Hepatocyte (in vitro differentiated cells): Measurements from ENCODE around the gene CHST8. TPM values are rescaled to one million over a fixed set of nuclear protein-coding genes. Genes with fewer than 3 reads are reported as not detected.

ENCODE experiments used
- DNase-seq: peaks from one replicate; pipeline ENCODE4 v3.0.0-alpha.2; 2016; ENCODE audit warnings: low spot score
- H2AFZ ChIP-seq: fragments of 200-600 bp; sonication (generic); 2 replicates; pipeline ENCODE4 v1.6.0; 2016; ENCODE audit warnings: antibody characterized with exemption, mild to moderate bottlenecking
- H3K27ac ChIP-seq: fragments of 200-600 bp; sonication (generic); 2 replicates; pipeline ENCODE4 v1.5.1; 2016; ENCODE audit warnings: mild to moderate bottlenecking
- H3K27me3 ChIP-seq: fragments of 200-600 bp; sonication (generic); 2 replicates; pipeline ENCODE4 v1.6.1; 2016
- H3K36me3 ChIP-seq: fragments of 200-600 bp; sonication (generic); replicated peaks from 2 replicates; pipeline ENCODE4 v1.5.1; 2016; ENCODE audit warnings: low read depth; ENCODE audit not compliant: insufficient read depth
- H3K4me1 ChIP-seq: fragments of 200-600 bp; sonication (generic); 2 replicates; pipeline ENCODE4 v1.5.1; 2016; ENCODE audit warnings: mild to moderate bottlenecking, moderate library complexity; ENCODE audit not compliant: insufficient read depth
- H3K4me2 ChIP-seq: fragments of 200-600 bp; sonication (generic); 2 replicates; pipeline ENCODE4 v1.6.0; 2016
- H3K4me3 ChIP-seq: fragments of 200-600 bp; sonication (generic); 2 replicates; pipeline ENCODE4 v1.5.1; 2016; ENCODE audit warnings: mild to moderate bottlenecking
- H3K79me2 ChIP-seq: fragments of 200-600 bp; sonication (generic); 2 replicates; pipeline ENCODE4 v1.6.0; 2017; ENCODE audit warnings: mild to moderate bottlenecking
- H3K9me2 ChIP-seq: fragments of 200-600 bp; sonication (generic); replicated peaks from 2 replicates; pipeline ENCODE4 v1.6.0; 2017; ENCODE audit warnings: mild to moderate bottlenecking; ENCODE audit not compliant: insufficient read depth
- H3K9me3 ChIP-seq: fragments of 200-600 bp; sonication (generic); 2 replicates; pipeline ENCODE4 v1.5.1; 2016; ENCODE audit warnings: low read depth, mild to moderate bottlenecking
- H4K20me1 ChIP-seq: fragments of 200-600 bp; sonication (generic); 2 replicates; pipeline ENCODE4 v1.6.0; 2016; ENCODE audit warnings: mild to moderate bottlenecking; ENCODE audit not compliant: insufficient read depth, poor library complexity, severe bottlenecking
- CTCF ChIP-seq: fragments of 200-600 bp; sonication (generic); IDR thresholded peaks from 2 replicates; pipeline ENCODE4 v1.5.1; 2016; ENCODE audit warnings: antibody characterized with exemption, mild to moderate bottlenecking; ENCODE audit not compliant: poor library complexity
- EZH2 ChIP-seq: fragments of 200-600 bp; sonication (generic); IDR thresholded peaks from 2 replicates; pipeline ENCODE4 v1.6.1; 2016; ENCODE audit warnings: antibody characterized with exemption, mild to moderate bottlenecking, borderline replicate concordance
- EZH2phosphoT487 ChIP-seq: fragments of 200-600 bp; sonication (generic); IDR thresholded peaks from one replicate; pipeline ENCODE4 v1.6.1; 2018; ENCODE audit warnings: antibody characterized with exemption, mild to moderate bottlenecking, low read depth, moderate library complexity; ENCODE audit not compliant: unreplicated experiment, severe bottlenecking
- WGBS: methylation state at CpG from one replicate; pipeline ENCODE4 v1.1.6; 2016; ENCODE audit warnings: low lambda C conversion rate; ENCODE audit errors: missing lambda C conversion rate; 5-methylcytosine and 5-hydroxymethylcytosine counted together
- polyA plus RNA-seq: library from polyadenylated mRNA; unstranded; fragments of >200 nt; fragmentation: Nextera tagmentation; extraction: Ambion mirVana; gene quantifications from 2 replicates; pipeline ENCODE4 v1.2.1, GENCODE V29; 2016
- total RNA-seq: library from RNA; depleted of rRNA; stranded (reverse); fragments of >200 nt; gene quantifications from 2 replicates; pipeline ENCODE4 v1.2.3, GENCODE V29; 2014

CHST8 gene
- total and polyA plus RNA-seq, 2 experiments from 2014 or later, result 0.07 to 0.89 TPM

- TF ChIP-seq EZH2 (no peak), CTCF (no peak), EZH2phosphoT487 (no peak)
- WGBS, result 66% methylated on average over 5 of the region's 5 CpGs
- no peak overlapping the region for H2AFZ ChIP-seq
- no peaks in the 10 kb centered on the region for H3K9me3 ChIP-seq
- H3K79me2 ChIP-seq, result no peaks in the 10 kb centered on the region
- H3K27ac ChIP-seq, result no peak overlapping the region
- no peaks in the 10 kb centered on the region for H3K4me1 ChIP-seq
- H3K9me2 ChIP-seq, result no peaks in the 10 kb centered on the region
- no peak overlapping the region for H3K4me2 ChIP-seq
- no peaks in the 10 kb centered on the region for H3K27me3 ChIP-seq
- no peak overlapping the region for H3K4me3 ChIP-seq
- H3K36me3 ChIP-seq, result no peaks in the 10 kb centered on the region
- no peaks in the 10 kb centered on the region for H4K20me1 ChIP-seq
- no peak for DNase-seq
Measured at GRCh38 chr19:33677745-33678426, 56.1 kb downstream of the CHST8 start.

- Histone ChIP-seq H3K9me2 (no peaks in the 10 kb centered on the region), H3K79me2 (no peaks in the 10 kb centered on the region), H3K27ac (no peak overlapping the region), H3K27me3 (no peaks in the 10 kb centered on the region), H2AFZ (no peak overlapping the region), H3K4me1 (no peaks in the 10 kb centered on the region), H4K20me1 (no peaks in the 10 kb centered on the region), H3K9me3 (no peaks in the 10 kb centered on the region), H3K4me2 (no peak overlapping the region), H3K36me3 (no peaks in the 10 kb centered on the region), H3K4me3 (no peak overlapping the region)
- no peak for DNase-seq
- WGBS, result 85% methylated on average over 12 of the region's 12 CpGs
- TF ChIP-seq EZH2 (no peak), CTCF (no peak), EZH2phosphoT487 (no peak)
Measured at GRCh38 chr19:33678796-33679585, 57.2 kb downstream of the CHST8 start.

DNA sequence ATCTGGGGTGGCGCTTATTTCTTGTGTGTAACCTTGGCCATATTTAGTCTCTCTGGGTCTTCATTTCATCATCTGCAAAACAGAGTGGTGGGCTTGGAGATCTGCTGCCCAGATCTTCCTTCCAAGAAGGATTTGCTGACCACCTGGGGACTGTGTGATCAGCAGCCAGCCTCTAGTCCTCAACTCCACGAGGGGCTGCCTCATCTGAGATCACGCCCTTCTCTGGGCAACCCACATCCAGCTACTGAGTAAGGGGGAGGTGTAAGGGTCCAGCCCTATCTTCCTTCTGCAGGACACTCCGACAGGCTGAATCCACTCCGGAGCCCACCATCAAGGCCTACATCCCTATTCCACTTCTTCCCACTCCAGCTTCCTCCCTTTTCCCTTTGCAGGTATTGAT lies 57.9 kb downstream of the CHST8 start:
- no peak for DNase-seq
- Histone ChIP-seq H3K27ac (no peak overlapping the region), H3K36me3 (no peaks in the 10 kb centered on the region), H3K9me3 (no peaks in the 10 kb centered on the region), H4K20me1 (no peaks in the 10 kb centered on the region), H3K9me2 (no peaks in the 10 kb centered on the region), H3K4me3 (no peak overlapping the region), H2AFZ (no peak overlapping the region), H3K4me1 (no peaks in the 10 kb centered on the region), H3K79me2 (no peaks in the 10 kb centered on the region), H3K27me3 (peaks cover 2% of the 10 kb centered on the region), H3K4me2 (no peak overlapping the region)
- TF ChIP-seq CTCF, result no peak
- 78% methylated on average over 5 of the region's 5 CpGs for WGBS
